VCaP (cell line): ENCODE data around the gene PLA2G4A.

ENCODE experiments used
- H3K27ac ChIP-seq: fragments of 450-650 bp; 2 replicates; pipeline ENCODE4 v1.5.1; 2017
- TF ChIP-seq, protein P1 (sequence below): fragments of 450-650 bp; conservative IDR thresholded peaks from 2 replicates; pipeline ENCODE4 v1.5.1; 2017; ENCODE audit warnings: mild to moderate bottlenecking, moderate library complexity

Gene PLA2G4A

DNA sequence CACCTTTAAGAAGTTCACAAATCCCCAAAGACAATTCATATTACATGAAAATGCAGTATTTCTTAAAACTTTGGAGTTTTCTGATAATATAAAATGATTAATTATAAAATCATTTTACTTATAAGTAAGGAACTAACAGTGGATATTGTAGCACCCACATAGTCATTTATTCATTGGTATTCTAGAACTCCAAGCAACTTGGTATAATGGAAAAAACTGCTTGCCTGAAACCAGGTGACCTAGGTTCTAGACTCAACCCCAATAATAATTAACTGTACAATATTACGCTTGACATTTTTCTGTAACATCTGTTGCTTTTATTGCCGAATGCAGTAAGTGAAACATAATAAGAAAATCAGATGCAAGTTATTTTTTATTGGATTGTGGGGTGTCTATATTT is 2.4 kb downstream of the PLA2G4A start:
- TF ChIP-seq, protein P1, sequence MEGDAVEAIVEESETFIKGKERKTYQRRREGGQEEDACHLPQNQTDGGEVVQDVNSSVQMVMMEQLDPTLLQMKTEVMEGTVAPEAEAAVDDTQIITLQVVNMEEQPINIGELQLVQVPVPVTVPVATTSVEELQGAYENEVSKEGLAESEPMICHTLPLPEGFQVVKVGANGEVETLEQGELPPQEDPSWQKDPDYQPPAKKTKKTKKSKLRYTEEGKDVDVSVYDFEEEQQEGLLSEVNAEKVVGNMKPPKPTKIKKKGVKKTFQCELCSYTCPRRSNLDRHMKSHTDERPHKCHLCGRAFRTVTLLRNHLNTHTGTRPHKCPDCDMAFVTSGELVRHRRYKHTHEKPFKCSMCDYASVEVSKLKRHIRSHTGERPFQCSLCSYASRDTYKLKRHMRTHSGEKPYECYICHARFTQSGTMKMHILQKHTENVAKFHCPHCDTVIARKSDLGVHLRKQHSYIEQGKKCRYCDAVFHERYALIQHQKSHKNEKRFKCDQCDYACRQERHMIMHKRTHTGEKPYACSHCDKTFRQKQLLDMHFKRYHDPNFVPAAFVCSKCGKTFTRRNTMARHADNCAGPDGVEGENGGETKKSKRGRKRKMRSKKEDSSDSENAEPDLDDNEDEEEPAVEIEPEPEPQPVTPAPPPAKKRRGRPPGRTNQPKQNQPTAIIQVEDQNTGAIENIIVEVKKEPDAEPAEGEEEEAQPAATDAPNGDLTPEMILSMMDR = no peak
- H3K27ac ChIP-seq = no peak overlapping the region

DNA sequence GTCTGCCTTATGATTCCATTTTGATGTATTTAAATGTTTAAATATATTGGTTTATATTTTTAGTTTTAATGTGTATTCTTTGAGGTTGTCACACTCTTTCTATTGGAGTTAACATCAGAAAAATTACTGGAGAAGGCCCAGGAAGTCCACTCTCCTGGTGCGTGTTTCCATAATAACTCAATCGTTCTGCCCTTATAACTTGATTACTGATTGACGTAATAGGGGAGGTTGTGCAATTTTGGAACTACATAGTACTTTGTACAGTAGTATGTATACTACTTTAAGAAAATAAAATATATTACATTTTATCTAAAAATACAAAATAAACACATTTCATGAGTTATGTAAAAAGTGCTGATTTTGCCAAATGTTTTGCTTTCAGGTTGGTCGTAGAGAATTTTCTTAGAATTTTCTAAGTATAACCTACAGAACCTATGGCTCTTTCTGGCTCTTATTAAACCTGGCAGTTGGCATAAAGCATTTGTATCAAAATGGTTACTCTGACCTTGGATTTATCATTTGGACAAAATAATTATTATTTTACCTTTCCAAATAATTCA is 5.7 kb downstream of the PLA2G4A start:
- TF ChIP-seq, protein P1 = no peak

DNA sequence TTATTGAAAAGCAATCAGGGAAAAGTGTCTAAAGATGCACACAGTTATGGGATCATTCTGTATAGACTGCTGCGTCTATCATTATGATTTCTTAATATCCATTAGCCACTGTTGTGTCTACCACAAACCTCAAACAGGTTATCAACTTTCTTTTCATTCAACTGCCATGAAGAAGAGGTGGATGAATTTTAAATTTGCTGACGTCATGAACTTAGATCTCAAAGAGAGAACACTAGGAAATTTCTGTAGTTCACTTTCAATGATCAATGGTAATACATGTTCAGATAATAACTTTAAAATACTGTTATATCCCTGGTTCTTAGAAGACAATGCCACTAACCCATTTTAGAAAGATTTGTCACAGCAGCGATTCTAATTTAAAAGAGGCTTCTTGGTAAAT is 6.7 kb downstream of the PLA2G4A start:
- TF ChIP-seq, protein P1 = no peak
- H3K27ac ChIP-seq = no peak overlapping the region

More for the DNA sequence above, 5.7 kb downstream of the PLA2G4A start:
- no peak overlapping the region for H3K27ac ChIP-seq

DNA sequence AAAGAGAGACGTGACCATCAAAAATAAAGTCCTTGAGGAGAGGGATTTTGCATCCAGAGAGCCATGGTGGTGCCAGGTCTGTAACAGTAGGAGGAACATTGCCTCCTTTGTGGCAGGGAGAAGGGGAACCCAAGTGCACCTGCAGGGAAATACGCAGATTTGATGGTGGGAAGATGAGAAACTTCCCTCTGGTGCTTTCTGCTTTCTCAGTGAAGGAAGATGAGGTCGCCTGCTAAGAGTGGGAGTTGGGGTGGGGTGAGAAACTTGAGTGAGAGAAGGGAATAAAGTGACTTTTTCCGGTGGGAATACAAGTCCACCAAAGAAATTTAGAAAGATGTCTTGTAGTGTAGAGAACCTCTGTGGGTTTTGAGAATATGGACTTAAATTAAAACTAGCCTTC is 9.1 kb downstream of the PLA2G4A start:
- no peak overlapping the region for H3K27ac ChIP-seq

DNA sequence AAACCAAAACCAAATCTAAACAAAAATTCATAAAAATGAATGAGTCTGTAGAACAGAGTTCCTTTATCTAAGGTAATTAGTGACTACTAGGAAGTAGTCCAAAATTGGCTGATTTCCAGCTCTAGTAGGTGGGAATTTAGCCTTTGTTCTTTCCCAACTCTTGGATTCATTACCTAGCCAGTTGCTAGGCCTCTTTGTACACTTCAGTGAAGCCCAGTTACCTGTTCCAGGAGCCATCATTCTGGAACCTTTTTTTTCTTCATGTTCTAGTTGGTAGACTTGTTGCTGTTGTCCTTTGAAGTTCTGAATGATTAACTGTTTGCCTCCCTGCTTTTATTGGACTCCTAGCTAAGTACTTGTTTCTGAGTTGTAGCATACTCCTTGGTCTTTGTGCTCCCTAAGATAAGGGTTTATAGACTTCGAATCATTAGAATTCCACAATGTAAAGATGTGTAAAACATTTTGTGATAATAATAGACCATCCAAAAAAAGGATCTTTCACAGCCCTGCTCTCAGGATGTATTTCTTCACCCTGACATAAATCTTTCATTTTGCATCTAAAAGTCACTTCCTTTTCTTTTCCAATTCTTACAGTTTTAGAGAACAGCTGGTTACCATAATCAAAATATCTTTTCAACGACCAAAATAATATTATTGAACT is 9.8 kb downstream of the PLA2G4A start:
- TF ChIP-seq, protein P1 = no peak
- H3K27ac ChIP-seq = no peak overlapping the region

More for the DNA sequence above, 9.1 kb downstream of the PLA2G4A start:
- TF ChIP-seq, protein P1 = no peak

DNA sequence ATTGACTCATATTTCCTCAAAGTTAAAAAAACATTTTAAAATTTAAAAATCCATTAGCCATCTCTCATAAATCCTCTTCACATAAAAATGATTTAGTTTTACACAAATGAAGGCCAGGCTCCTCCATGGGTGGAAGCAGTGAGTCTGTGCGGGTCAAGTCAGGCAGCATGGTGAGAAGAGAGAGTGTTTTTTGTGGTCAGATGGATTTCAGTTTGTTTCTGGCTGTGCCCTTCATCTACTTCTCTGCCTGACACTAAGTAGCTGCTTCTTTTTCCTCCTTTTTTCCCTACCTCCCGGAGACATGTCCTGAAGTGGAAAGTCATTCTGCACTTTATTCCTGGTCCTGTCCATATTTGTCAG is 10.3 kb downstream of the PLA2G4A start:
- H3K27ac ChIP-seq = no peak overlapping the region
- TF ChIP-seq, protein P1 = no peak

DNA sequence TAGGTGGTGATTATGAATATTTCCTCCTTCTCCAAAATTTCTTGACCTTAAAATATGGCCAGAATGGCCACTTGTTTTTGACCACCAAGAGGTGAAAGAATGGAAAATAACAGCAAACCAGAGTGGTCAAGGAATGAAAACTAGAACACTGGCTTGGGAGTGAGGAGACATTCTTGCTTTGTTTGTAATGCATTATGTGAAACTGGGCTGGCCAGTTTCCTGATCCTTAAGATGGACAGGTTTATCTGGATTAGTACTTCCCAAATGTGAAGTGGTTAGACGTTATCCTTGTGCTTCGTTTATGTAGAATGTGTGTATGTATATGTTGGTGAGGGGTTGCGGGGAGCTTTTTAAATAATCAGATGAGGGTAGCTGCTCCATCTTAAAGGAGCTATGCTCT is 12.8 kb downstream of the PLA2G4A start:
- TF ChIP-seq, protein P1 = no peak
- H3K27ac ChIP-seq = no peak overlapping the region
